ENCODE data around the gene U2SURP.
"Not testable (repeated sequence)": the region's sequence is repeated elsewhere in the genome, so short reads cannot be mapped to it uniquely, and the experiment has no call there.

U2SURP gene

GRCh38 chr3:143024351-143024960, 23.1 kb downstream of the U2SURP start:
- DNase-seq = no peak

- no peak for DNase-seq
Measured at GRCh38 chr3:143031327-143031726, 30.0 kb downstream of the U2SURP start.

GRCh38 chr3:143031796-143032387, 30.5 kb downstream of the U2SURP start:
- DNase-seq = not testable (repeated sequence)

GRCh38 chr3:143035466-143036211, 34.3 kb downstream of the U2SURP start:
- no peak for DNase-seq

- DNase-seq = no peak
Measured at GRCh38 chr3:143036557-143036956, 35.2 kb downstream of the U2SURP start.

- no peak for DNase-seq
Measured at GRCh38 chr3:143037867-143038266, 36.5 kb downstream of the U2SURP start.

GRCh38 chr3:143040261-143040879, 39.0 kb downstream of the U2SURP start:
- no peak for DNase-seq

GRCh38 chr3:143041903-143042302, 40.5 kb downstream of the U2SURP start:
- no peak for DNase-seq

- DNase-seq = no peak
Measured at GRCh38 chr3:143045639-143046038, 44.3 kb downstream of the U2SURP start.

- not testable (repeated sequence) for DNase-seq
Measured at GRCh38 chr3:143046075-143046474, 44.7 kb downstream of the U2SURP start.

GRCh38 chr3:143054011-143054410, 52.6 kb downstream of the U2SURP start:
- DNase-seq = no peak

- no peak for DNase-seq
Measured at GRCh38 chr3:143056372-143056771, 55.0 kb downstream of the U2SURP start.

GRCh38 chr3:143060906-143061305, 59.5 kb downstream of the U2SURP start:
- DNase-seq = no peak

- DNase-seq = no peak
Measured at GRCh38 chr3:143063018-143063417, 61.6 kb downstream of the U2SURP start.

- DNase-seq = no peak
Measured at GRCh38 chr3:143064777-143065176, 63.4 kb downstream of the U2SURP start.

GRCh38 chr3:143065364-143065763, 64.0 kb downstream of the U2SURP start:
- DNase-seq = no peak

GRCh38 chr3:143066033-143066432, 64.7 kb downstream of the U2SURP start:
- no peak for DNase-seq

GRCh38 chr3:143067201-143067600, 65.8 kb downstream of the U2SURP start:
- DNase-seq = no peak

- no peak for DNase-seq
Measured at GRCh38 chr3:143068059-143068458, 66.7 kb downstream of the U2SURP start.

GRCh38 chr3:143070977-143071551, 69.7 kb downstream of the U2SURP start:
- DNase-seq = no peak

GRCh38 chr3:143071776-143072175, 70.4 kb downstream of the U2SURP start:
- DNase-seq = no peak

- not testable (repeated sequence) for DNase-seq
Measured at GRCh38 chr3:143072298-143073020, 71.1 kb downstream of the U2SURP start.

GRCh38 chr3:143073541-143073940, 72.2 kb downstream of the U2SURP start:
- DNase-seq = not testable (repeated sequence)

Measured in stimulated activated CD4-positive, alpha-beta T cell treated with anti-CD3 and anti-CD28 coated beads, Interleukin-4, amount 100 ng/mL, for 24 hours (primary cell).